ENCODE measurements around the gene PLD5. TPM values are rescaled to one million over a fixed set of nuclear protein-coding genes. Genes with fewer than 3 reads are reported as not detected.
"Not testable (repeated sequence)": the region's sequence is repeated elsewhere in the genome, so short reads cannot be mapped to it uniquely, and the experiment has no call there.

PLD5 gene
- polyA plus RNA-seq, 1 experiment = not detected

- no peak for DNase-seq (ENCODE audit: low read depth, low spot score)
- CTCF ChIA-PET = no interaction called here
- Histone ChIP-seq H3K4me3 (ENCODE audit: low read depth, low read length) (no peak overlapping the region), H3K27ac (ENCODE audit: low read depth, low read length) (no peak overlapping the region), H3K27me3 (ENCODE audit: control insufficient read depth, insufficient read depth, low read length) (no peaks in the 10 kb centered on the region), H3K9me3 (ENCODE audit: control insufficient read depth, insufficient read depth, low read length) (peaks cover 19% of the 10 kb centered on the region)
- no peak for TF ChIP-seq CTCF (IDR thresholded peaks at IDR 0.05; ENCODE audit: low read depth, low read length)
- POLR2A ChIA-PET = no interaction called here
These were observed 304.6 kb downstream of the PLD5 start for GRCh38 chr1:242219905-242220304.

GRCh38 chr1:242219298-242219901 lies 305.1 kb downstream of the PLD5 start:
- DNase-seq (ENCODE audit: low read depth, low spot score) = no peak

GRCh38 chr1:242216368-242216767 lies 308.1 kb downstream of the PLD5 start:
- no peaks in the 10 kb centered on the region for H3K27me3 ChIP-seq (ENCODE audit: control insufficient read depth, insufficient read depth, low read length)

More at GRCh38 chr1:242219298-242219901, 305.1 kb downstream of the PLD5 start:
- no peak for TF ChIP-seq CTCF (IDR thresholded peaks at IDR 0.05; ENCODE audit: low read depth, low read length)
- CTCF ChIA-PET = no interaction called here
- Histone ChIP-seq H3K4me3 (ENCODE audit: low read depth, low read length) (no peak overlapping the region), H3K27me3 (ENCODE audit: control insufficient read depth, insufficient read depth, low read length) (no peaks in the 10 kb centered on the region), H3K27ac (ENCODE audit: low read depth, low read length) (no peak overlapping the region), H3K9me3 (ENCODE audit: control insufficient read depth, insufficient read depth, low read length) (peaks cover 21% of the 10 kb centered on the region)
- POLR2A ChIA-PET = no interaction called here

GRCh38 chr1:242214455-242214854 lies 310.0 kb downstream of the PLD5 start:
- H3K27me3 ChIP-seq (ENCODE audit: control insufficient read depth, insufficient read depth, low read length); H3K27ac ChIP-seq (ENCODE audit: low read depth, low read length); CTCF ChIA-PET; DNase-seq (ENCODE audit: low read depth, low spot score); H3K4me3 ChIP-seq (ENCODE audit: low read depth, low read length); POLR2A ChIA-PET: not testable (repeated sequence)
- H3K9me3 ChIP-seq (ENCODE audit: control insufficient read depth, insufficient read depth, low read length) = peaks cover 22% of the 10 kb centered on the region

More at GRCh38 chr1:242216368-242216767, 308.1 kb downstream of the PLD5 start:
- POLR2A ChIA-PET = no interaction called here
- H3K9me3 ChIP-seq (ENCODE audit: control insufficient read depth, insufficient read depth, low read length) = peaks cover 25% of the 10 kb centered on the region
- DNase-seq (ENCODE audit: low read depth, low spot score) = no peak
- H3K27ac ChIP-seq (ENCODE audit: low read depth, low read length) = no peak overlapping the region
- CTCF ChIA-PET = no interaction called here
- no peak for TF ChIP-seq CTCF (IDR thresholded peaks at IDR 0.05; ENCODE audit: low read depth, low read length)
- H3K4me3 ChIP-seq (ENCODE audit: low read depth, low read length) = no peak overlapping the region

- peaks cover 28% of the 10 kb centered on the region for H3K9me3 ChIP-seq (ENCODE audit: control insufficient read depth, insufficient read depth, low read length)
- CTCF ChIA-PET; DNase-seq (ENCODE audit: low read depth, low spot score); H3K4me3 ChIP-seq (ENCODE audit: low read depth, low read length); H3K27me3 ChIP-seq (ENCODE audit: control insufficient read depth, insufficient read depth, low read length); POLR2A ChIA-PET; H3K27ac ChIP-seq (ENCODE audit: low read depth, low read length): not testable (repeated sequence)
These were observed 311.5 kb downstream of the PLD5 start for GRCh38 chr1:242212961-242213360.

- no peak for DNase-seq (ENCODE audit: low read depth, low spot score)
- ChIA-PET CTCF (no interaction called here), POLR2A (no interaction called here)
These were observed 312.1 kb downstream of the PLD5 start for GRCh38 chr1:242212401-242212800.

More at GRCh38 chr1:242212401-242212800, 312.1 kb downstream of the PLD5 start:
- H3K9me3 ChIP-seq (ENCODE audit: control insufficient read depth, insufficient read depth, low read length) = peaks cover 29% of the 10 kb centered on the region
- no peak overlapping the region for H3K4me3 ChIP-seq (ENCODE audit: low read depth, low read length)
- no peak overlapping the region for H3K27ac ChIP-seq (ENCODE audit: low read depth, low read length)
- no peaks in the 10 kb centered on the region for H3K27me3 ChIP-seq (ENCODE audit: control insufficient read depth, insufficient read depth, low read length)
- TF ChIP-seq CTCF (IDR thresholded peaks at IDR 0.05; ENCODE audit: low read depth, low read length) = no peak

Data from AG04450 (cell line).